CD4-positive, alpha-beta T cell treated with Interleukin-21 for 1 hour (primary cell): Measurements from ENCODE around the gene VSIG10.

Source experiments
- DNase-seq: peaks from one replicate; pipeline ENCODE4 v3.0.0-alpha.2; 2020

The VSIG10 gene

DNA sequence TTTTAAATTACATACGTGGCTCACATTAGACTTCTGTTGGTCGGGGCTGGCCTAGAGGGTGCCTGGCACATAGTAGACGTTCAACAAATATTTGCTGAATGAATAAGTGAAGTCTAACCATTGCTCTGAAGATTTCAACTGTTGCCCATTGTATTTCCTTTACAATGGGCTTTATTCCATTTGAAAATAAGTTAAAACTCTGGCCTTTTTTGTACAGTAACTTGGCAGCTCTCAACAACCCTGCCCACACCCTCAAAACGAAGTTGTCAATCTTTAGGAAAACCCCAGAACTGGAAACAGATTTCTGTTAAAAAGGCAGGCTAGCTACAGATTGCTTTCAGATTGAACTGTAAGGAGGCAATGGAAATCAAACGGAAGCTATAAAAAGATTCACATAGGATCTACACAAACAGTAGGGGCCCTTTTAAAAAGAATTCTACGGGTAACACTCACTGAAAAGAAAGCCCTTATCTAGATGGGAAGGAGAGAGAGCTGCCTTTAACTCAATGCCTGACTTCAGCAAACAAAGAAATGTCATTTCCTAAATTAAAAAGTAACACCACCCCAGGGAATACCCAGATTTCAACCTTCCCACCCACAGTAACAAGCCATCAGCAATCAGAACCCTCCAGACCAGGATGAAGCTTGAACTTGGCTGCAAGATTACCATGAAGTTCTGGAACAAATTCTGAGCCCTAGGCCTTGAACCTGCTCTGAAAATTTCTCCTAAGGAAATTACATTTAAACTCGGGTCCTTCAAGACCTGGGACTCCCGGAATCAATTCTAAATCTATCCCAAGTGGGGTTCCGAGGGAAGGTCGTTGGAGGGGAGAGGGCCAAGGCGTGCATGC is 44.2 kb downstream of the VSIG10 start:
- DNase-seq, result peak; percentile 36

DNA sequence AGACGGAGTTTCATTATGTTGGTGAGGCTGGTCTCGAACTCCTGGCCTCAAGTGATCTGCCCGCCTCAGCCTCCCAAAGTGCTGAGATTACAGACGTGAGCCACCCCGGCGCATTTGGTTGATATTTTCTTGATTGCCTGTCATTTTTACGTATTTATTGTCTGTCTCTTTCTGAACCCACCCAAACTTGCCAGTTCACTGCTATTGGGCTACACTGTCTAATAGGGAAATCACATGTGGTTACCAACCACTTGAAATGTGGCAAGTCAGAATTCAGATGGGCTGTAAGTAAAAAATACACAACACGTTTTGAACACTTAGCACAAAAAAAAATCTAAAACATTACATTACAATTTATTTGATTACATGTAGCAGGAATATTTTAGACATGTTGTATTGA is 44.9 kb downstream of the VSIG10 start:
- peak; percentile 40 for DNase-seq

DNA sequence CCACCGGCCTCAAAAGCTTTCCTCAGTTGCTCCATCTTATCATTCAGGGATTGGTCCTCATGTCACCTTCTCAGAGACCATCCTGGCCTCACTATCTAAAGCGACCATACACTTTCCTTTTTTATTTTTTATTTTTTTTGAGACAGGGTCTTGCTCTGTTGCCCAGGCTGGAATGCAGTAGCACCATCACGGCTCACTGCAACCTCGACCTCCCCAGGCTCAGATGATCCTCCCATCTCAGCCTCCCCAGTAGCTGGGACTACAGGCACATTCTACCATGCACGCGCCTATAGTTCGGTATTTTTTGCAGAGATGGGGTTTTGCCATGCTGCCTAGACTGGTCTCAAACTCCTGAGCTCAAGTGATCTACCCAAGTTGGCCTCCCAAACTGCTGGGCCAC is 45.6 kb downstream of the VSIG10 start:
- DNase-seq, result no peak

DNA sequence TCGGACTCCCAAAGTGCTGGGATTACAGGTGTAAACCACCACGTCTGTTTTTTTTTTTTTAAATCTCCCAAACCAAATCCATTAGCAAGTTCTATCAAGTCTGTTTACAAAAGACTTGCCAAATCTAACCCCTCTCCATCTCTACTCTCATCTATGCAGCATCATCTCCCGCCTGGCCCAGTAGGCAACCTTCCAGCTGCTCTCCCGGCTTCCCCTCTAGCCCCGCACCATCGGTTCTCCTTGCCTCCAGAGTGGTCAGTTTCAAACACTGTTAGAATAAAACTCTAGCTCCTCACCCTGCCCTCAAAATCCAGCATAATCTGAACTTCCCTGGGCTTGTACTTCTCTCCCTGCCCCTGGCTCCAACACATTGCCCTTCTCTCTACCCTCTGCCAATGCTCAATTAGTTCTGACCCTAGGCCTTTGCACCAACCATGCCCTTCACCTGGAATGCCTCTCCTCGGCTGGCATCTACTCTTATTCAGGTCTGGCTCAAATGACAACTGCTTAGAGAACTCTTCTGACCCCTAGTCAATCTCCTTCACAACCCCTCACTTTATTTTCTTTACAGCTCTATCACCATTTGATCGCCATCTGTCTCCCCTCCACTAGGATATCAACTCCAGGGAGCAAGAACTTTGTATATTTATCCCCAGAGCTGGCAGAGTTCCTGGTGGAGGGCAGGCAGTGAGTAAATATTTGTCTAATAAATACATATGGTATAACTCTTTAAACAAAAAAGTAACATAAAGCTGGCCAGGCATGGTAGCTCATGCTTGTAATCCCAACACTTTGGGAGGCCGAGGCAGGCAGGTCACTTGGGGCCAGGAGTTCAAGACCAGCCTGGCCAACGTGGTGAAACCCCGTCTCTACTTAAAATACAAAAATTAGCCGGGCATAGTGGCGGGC is 47.7 kb downstream of the VSIG10 start:
- DNase-seq, result no peak

DNA sequence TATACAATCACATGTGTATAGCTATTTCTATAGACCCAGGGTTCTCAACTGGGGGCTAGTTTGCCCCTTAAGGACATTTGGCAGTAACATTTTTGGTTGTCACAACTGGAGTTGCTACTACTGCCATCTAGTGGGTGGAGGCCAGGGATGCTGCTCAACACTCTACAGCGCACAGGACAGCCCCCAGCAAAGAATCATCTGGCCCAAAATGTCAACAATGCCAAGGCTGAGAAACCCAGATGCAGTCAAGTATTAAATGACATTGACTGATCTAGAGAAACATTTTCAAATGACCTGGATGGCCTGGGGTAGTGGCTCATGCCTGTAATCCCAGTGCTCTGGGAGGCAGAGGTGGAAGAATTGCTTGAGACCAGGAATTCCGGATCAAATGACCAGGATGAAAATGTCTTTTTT is 48.7 kb downstream of the VSIG10 start:
- peak; percentile 83 for DNase-seq

DNA sequence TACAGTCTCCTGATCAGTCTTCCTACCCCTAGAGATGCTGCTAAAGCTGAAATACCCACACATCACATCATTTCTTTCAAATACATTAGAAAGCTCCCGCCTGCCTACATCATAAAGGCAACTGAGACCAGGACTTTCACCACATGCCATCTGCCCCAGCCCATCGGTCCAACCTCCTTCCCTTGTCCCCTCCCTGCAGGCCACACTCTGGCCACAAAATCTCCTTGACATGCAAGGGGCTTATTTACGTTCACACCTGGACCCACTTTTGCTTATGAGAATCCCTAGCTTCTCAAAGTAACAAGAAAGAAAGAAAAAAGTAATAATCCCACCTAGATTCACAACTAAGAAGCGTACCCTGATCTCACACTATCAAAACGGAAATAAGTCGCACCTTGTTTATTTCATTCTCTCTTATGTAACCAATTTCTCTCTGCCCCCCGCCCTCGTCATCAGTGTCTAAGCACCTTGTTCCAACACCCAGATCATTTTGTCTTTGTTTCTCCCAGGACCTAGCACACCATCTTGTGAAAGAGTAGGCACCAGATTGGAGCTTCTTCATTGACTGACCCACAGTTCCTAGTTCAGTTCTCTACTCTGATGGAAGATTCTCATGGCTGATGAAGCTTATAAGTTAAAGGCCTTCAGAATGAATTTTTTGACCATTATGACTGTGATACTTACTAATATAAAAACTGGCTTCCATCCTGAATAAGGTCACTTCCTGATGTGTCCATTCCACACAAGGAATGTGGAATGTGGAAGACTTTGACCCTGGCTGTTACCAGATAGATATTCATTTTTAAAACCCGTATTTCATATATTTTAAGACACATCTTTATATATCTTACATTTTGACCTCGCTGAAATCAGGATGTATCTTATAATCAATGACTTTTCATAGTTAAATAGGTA is 50.5 kb downstream of the VSIG10 start:
- DNase-seq, result peak; percentile 57

DNA sequence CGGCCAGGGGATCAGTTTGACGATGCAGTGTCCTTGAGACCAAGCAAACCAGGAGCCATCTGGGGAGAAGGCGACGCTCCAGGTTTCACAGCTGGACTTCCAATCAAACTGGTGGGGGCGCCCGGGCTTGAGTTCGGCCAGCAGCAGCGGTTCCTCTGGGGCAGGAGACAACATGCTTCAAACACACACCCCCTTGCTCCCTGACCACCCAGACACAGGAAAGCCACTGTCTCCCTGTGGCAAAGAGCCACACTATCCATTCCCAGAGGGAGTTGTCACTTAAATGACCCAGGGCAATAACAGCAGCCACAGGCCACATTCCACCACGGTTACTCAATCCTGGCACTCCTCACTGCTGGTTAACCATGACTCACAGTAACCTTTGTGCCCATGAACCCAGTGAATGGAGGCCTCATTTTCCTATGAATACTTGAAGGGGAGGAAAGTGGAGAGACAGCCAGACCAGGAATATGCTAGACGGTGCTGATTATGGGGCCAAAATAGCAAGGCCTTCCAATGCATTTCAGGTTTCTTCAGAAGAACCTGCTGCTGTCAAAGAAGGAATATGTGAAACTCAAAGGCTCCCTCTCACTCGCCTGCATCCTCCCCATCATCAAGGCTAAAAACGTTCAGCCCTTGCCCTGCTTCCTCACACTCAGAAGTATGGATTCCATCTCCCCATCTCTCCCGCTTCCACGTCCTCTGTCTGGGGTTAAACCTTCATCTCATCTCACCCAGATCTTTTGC is 51.3 kb downstream of the VSIG10 start:
- no peak for DNase-seq

DNA sequence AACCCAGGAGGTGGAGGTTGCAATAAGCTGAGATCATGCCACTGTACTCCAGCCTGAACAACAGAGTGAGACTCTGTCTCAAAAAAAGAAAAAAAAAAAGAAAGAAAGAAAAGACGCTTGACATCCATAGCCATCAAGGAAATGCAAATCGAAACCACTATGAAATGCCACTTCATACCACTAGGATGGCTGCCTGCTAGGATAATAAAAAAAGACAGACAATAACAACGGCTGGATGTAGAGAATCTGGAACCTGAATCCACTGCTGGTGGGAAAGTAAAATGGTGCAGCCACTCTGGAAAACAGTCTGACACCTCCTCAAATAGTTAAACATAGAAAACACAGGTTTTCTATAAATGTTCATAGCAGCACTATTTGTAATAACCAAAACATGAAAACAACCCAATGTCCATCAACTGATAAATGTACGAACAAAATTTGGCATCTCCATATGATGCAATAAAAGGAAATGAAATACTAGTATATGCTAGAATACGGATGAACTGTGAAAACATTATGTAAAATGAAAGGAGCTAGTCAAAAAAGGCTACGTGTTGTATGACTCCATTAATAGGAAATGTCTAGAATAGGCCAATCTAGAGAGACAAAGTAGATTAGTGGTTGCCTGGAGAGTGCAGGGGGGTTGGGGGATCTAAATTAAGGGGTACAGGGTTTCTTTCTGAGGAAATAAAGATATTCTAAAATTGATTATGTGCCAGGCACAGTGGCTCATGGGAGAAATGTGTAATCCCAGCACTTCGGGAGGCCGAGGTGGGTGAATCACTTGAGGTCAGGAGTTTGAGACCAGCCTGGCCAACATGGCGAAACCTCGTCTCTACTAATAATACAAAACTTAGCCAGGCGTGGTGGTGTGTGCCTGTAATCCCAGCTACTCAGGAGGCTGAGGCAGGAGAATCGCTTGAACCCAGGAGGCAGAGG is 52.6 kb downstream of the VSIG10 start:
- DNase-seq, result no peak

DNA sequence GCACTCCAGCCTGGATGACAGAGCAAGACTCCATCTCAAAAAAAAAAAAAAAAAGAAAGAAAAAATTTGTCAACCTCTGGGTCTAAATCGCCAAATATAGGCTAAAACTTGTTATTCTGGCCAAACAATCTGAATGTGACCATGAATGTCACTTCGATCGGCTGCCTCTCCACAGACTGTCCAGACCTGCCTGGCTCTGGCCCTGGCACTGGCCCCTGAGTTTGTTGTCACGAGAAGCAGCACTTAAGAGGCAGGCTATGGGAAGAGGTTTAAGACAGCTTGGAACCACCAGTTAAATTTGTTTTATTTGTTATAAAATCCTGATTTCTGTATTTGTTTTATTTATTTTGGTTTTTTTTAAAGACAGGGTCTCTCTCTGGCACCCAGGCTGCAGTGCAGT is 57.4 kb downstream of the VSIG10 start:
- DNase-seq, result no peak

DNA sequence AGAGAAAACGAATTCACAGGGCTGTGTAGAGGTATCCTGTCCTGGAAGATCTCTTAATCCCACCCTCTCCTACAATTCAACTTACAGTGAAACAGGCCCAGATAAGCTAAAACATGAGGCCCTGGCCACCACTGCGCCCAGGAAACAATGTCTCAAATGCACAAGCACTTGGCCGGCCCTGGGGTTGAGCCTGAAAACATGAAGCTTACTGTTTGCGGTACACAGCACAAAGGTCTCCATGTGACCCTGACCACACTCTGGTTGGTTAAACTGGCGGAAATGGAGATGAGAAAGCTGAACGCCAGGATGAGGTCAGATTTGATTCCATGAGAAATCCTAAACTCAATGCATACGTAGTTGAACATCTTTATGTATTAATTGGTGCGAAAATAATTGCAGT is 59.2 kb downstream of the VSIG10 start:
- no peak for DNase-seq

DNA sequence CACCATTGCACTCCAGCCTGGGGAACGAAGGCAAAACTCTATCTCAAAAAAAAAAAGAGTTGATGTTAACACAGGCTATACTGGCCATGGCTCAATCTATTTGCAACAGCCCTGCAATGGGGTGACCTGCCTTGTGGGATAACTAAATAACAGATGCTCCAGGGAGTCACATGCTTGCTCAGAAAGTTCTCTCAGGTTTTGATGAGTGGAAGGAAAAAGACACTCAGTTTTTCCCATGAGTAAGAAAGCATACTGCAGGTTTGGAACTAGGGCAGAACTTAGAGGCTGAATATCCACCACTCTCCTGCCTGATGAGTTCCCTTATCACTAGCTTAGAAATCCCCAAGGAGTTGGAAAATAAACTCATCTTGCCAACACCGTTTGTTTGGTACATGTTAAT is 59.7 kb downstream of the VSIG10 start:
- DNase-seq, result no peak

DNA sequence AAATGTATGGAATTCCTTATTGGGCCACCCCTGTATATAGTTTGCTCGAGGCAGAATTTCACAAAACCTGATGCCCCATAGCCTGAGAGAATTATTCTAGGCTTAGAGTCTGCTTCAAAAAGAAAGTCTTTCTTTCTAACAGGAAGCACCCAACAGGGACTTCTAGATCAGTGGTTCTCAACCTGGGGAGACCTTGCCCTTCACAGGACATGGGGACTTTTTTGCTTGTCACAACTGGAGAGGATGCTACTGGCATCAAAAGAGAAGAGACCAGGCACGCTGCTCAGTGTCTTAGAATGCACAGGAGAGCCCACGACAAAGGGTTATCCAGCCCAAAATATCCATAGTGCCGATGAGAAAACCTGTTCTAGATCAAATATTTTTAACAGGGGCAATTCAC is 61.7 kb downstream of the VSIG10 start:
- no peak for DNase-seq

DNA sequence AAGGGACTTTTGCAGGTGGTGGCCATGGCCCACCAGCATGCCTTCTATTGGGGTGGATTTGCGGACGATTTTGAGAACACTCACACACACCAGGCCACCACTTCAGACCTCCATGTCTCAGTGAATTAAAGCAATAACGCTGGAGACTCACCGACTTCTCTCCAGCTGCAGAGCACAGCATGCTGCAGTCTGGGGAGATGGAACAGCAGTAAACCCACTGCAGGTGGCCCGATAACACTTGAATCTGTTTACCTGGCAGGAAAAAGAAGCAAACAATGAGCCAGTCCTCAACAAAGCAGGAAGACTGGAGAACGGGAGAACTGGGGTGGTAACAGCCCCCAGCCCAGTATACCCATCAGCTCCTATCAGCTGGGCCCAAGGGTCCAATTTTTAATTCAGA is 65.7 kb downstream of the VSIG10 start:
- DNase-seq, result no peak

DNA sequence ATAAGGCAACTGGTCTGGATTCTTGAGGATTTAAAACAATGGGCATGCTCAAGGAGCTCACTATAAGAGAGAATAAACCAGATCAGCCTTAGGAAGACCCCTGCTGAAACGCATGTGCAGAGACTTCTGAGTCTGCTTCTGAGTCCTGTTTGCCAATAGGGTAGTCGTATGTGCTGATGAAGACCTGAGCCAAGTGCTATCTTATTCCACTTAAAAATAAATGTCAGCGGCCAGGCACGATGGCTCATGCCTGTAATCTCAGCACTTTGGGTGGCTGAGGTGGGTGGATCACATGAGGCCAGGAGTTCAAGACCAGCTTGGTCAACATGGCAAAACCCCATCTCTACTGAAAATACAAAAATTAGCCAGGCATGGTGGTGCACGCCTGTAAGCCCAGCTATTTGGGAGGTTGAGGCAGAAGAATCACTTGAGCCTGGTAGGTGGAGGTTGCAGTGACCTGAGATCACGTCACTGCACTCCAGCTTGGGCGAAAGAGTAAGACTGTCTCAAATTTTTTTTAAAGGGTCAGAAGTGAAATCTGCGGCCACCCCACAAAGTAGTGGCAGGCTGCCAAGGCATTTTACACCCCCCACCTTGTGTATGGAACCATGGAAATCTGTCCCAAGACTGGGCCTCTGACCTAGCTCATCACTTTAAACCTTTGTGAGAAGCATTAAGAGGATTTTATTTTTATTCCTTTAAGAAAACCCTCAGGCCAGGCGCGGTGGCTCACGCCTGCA is 67.0 kb downstream of the VSIG10 start:
- no peak for DNase-seq

DNA sequence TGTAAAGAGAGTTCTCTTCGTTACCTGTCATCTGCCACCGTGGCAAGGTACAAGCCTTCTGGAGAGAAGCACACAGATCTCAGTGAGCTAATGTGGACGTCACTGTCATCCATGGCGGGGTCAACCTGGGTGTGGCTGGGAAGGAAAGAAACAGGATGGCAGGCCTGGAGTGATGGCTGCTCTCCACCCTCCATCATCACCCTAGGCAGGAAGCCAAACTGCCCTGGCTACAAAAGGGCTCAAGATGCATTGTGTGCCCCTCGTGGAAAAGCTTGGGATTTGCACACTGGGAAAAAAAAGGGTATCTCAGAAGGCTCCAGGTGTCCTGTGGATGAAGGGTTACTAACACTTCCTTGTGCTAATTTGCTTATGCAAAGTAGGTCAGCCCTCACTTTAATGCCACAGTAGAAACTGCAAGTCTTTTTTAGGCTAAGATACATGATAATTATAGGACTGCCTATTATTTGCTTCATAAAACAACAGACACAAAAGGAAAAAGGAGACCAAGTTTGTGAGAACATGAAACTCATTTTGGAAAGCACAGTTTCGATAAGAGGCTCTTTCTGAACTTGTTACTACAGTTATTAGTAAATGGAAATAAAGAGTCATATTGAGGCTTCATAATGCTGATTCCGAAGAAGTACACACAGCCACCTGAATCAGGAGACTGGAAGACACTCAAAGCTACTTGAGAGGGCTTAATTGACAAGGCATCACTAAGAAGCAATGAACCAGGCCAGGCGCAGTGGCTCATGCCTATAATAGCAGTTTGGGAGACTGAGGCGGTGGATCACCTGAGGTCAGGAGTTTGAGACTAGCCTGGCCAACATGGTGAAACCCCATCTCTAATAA is 68.4 kb downstream of the VSIG10 start:
- DNase-seq, result no peak

DNA sequence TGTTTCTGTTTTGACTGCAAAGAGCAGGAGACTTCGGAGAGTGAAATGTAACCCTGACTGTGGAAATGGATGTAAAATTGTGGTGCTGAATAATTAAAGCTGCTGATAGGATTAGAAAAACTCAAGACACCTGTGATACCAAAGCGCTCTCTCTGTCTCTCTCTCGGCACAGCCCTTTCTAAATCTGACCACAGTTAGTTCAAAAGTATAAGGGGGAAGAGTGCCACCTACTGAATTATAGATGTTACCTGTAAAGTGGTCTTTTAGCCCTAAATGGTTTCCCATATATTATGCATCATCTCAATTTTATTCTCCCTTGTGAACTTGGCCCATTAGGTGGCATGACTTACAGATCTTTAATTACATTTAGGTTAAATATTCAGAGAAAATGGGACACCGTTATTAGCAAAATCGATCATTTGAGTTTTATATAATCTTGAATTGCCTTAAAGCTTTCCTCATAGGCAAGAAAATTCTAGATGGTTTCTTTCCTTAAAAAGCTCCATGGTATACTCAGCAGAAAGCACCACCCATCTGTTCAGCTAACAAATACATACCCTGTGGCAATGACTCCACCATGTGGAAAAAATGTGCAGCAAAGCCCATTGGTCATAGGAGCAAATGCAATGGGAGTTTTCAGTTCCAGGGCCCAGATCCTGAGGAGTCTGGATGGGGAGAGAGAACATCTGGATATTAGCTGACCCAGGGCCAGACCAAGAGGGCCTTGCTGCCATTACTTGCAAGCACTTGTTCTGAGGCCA is 69.2 kb downstream of the VSIG10 start:
- no peak for DNase-seq

DNA sequence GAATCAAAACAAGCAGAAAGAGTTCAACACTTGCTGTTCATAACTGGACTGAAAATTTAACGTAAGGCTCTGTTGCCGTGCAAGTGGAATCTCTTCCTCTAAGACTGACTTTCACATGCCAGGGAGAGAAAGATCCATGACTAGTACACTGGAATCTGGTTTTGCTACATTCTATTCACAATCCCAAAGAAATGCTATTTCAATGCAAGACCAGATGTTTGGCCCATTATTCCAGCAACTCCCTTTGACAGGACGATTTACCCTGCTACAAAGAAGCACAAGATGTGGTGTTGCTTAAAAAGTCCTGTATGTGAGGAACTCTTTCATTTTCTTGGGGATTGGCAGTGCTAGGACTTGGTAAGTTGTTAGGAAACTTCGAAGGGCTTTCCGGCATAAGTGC is 69.9 kb downstream of the VSIG10 start:
- no peak for DNase-seq

DNA sequence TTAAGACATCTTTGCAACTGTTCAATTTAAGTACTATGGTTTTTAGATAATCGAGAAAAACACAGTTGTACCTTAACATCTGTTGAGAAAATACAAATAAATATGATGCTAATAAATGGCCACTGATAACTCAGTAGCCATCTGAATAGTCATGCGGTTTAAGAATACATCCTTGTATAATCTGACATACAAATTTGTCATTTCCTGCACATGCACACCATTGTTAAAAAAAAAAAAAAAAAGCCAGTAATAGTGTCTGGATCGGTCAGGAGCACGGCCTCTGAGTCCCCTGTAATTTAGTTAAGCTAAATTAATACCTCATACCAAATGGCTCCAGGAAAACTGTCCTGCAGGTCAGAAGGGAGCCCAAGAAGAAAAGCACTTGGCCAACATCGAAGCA is 70.5 kb downstream of the VSIG10 start:
- no peak for DNase-seq

DNA sequence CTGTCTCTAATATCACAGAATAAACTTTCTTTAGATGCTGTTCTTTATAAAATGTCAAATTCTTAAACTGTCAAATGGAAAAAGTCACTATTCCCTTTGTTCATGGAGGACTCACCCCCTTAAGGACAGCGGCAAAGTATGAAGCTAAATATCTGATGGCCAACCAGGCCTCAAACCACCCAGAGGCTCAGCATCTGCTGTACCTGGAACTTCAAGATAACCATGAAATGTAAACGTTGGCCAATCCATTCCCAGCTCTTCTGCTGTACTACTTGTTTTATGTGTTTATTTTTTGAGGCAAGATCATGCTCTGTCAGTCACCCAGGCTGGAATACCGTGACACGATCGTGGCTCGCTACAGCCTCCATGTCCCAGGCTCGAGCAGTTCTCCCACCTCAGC is 71.6 kb downstream of the VSIG10 start:
- no peak for DNase-seq
